ENCODE data around the gene KLHL2. TPM values are rescaled to one million over a fixed set of nuclear protein-coding genes. Genes with fewer than 3 reads are reported as not detected.

Gene KLHL2, protein sequence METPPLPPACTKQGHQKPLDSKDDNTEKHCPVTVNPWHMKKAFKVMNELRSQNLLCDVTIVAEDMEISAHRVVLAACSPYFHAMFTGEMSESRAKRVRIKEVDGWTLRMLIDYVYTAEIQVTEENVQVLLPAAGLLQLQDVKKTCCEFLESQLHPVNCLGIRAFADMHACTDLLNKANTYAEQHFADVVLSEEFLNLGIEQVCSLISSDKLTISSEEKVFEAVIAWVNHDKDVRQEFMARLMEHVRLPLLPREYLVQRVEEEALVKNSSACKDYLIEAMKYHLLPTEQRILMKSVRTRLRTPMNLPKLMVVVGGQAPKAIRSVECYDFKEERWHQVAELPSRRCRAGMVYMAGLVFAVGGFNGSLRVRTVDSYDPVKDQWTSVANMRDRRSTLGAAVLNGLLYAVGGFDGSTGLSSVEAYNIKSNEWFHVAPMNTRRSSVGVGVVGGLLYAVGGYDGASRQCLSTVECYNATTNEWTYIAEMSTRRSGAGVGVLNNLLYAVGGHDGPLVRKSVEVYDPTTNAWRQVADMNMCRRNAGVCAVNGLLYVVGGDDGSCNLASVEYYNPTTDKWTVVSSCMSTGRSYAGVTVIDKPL
- 16.4 and 24.7 TPM in 2 replicates for total RNA-seq (ENCODE audit: low replicate concordance)

DNA sequence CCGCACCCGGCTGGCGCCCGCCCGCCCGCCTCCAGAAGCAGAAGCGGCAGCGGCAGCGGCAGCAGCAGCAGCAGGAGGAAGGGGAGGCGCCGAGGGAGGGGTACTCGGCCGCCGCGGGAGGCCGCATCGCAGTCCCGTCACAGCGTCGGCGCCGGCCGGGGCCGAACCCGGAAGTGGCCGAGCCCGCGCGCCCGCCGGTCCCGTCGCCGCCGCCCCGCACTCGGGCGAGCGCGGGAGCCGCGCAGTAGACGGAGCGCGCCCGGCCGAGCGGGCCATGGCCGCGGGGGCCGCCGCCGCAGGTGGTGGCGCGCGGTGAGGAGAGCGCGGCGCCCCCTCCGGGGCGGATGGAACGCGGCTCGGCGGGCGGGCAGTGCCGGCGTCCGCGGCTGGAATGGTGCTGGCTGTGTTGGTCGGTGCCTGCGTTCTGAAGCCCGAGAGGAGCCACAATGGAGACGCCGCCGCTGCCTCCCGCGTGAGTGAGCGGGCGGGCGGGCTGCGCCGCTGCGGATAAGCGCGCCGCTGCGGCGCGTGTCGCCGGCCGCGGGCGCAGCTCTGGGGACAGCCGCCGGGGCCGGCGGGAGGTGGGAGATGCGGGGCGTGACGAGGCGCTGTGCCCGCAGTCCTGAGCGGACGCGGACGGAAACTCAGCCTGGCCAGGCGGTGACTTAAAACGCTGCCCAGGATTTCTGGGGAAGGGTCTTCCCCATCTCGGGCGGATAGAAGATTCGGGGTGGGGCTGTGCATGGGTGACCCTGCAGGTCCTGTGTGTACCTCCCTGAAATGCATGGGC, at the start of gene KLHL2:
KLHL2 (plus strand) TSS at position 131 of the 790 bp plus-strand sequence; CDS start at position 447, 316 bp downstream.

DNA sequence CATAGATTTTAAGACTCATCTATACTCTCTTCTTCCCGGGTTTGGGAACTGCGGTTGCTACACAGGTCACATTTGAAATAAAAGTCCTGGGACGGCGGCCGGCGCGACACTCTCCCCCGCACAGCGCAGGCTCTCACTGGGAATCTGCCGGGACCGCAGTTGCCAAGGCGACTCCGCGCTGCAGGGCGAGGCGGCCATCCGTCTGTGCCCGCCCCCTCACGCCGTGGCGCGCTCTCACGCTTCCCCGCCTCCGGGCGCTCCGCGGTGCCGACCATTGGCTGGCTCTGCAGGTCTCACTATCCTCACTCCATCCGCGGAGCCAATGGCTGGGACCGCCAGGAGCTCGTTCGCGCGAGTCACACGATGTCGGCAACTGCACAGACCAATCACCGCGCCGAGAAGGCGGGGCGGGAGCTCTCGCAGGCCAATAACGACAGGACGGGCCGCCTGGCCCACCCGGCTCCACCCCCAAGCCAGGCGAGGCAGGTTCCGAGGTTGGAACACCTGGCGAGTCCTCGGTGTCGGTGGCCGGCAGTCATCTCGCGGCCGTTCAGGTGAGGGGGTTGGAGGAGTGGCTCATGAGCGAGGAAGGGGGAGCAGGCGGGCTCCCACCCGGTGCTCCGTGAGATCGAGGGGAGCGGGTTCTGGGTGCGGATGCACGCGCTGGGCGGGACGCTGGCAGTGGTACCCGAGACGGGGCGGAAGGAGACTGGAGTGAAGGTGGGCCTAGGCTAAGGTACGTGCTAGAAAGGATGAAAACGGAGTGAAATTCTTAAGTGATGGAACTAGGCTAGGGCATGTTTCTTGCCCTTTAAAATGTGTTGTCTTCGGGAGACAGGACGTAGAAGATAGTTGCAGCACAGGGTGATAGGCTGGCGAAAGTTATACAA, 120.1 kb downstream of the KLHL2 start, which contains the start of gene MSMO1:
MSMO1 (plus strand) TSS at position 459 of the 890 bp plus-strand sequence. CDS start 5,702 bp downstream, outside the sequence.

Other genes with a start within 250 kb of the KLHL2 start
- gene TRIM61, start 229.9 kb upstream of the KLHL2 start, total RNA-seq (ENCODE audit: low replicate concordance) = 0.94 and 1.1 TPM in 2 replicates
- gene TRIM60, start 175.6 kb upstream of the KLHL2 start, total RNA-seq (ENCODE audit: low replicate concordance) = not detected in 2 replicates
- gene TRIM75, start 153.7 kb upstream of the KLHL2 start, total RNA-seq (ENCODE audit: low replicate concordance) = not detected in 2 replicates
- 3.5 and 5.2 TPM in 2 replicates for gene TMEM192, start 94.7 kb upstream of the KLHL2 start, total RNA-seq (ENCODE audit: low replicate concordance)
- 26.4 and 150 TPM in 2 replicates for gene MSMO1, start 120.1 kb downstream of the KLHL2 start, total RNA-seq (ENCODE audit: low replicate concordance)
- 9.1 and 74.6 TPM in 2 replicates for gene CPE, start 171.4 kb downstream of the KLHL2 start, total RNA-seq (ENCODE audit: low replicate concordance)